Central memory CD8-positive, alpha-beta T cell (primary cell): ENCODE data around the gene E2F2.
A peak's percentile ranks its signal among the peaks of the same experiment; 100 is the strongest.
"Not testable (repeated sequence)": the region's sequence is repeated elsewhere in the genome, so short reads cannot be mapped to it uniquely, and the experiment has no call there.

Experiments
- ATAC-seq: fragments of 150-1000 bp; cut with Tn5 transposase; replicated peaks from 2 replicates; pipeline ENCODE4 v1.10.0; 2022; ENCODE audit warnings: mild to moderate bottlenecking, moderate FRiP score, moderate number of reproducible peaks; ENCODE audit not compliant: poor library complexity, severe bottlenecking; ENCODE audit errors: extremely low read depth
- DNase-seq, 2 donors: peaks; one replicate each; pipeline ENCODE4 v3.0.0; 2021; ENCODE audit warnings: low spot score in 2 of 2
- H3K27ac Mint-ChIP-seq: one replicate; pipeline ENCODE4 v1.8.0; 2022; ENCODE audit warnings: low read depth, mild to moderate bottlenecking, moderate library complexity, mixed read lengths
- H3K27me3 Mint-ChIP-seq: one replicate; pipeline ENCODE4 v1.8.0; 2022; ENCODE audit warnings: mixed read lengths
- H3K36me3 Mint-ChIP-seq: one replicate; pipeline ENCODE4 v1.8.0; 2022; ENCODE audit warnings: mild to moderate bottlenecking, moderate library complexity, mixed read lengths; ENCODE audit not compliant: insufficient read depth
- H3K4me1 Mint-ChIP-seq: one replicate; pipeline ENCODE4 v1.8.0; 2022; ENCODE audit warnings: mixed read lengths
- H3K4me3 Mint-ChIP-seq: one replicate; pipeline ENCODE4 v1.8.0; 2022; ENCODE audit warnings: mild to moderate bottlenecking, moderate library complexity, mixed read lengths
- H3K9me3 Mint-ChIP-seq: one replicate; pipeline ENCODE4 v1.8.0; 2022; ENCODE audit warnings: mixed read lengths

Gene E2F2

DNA sequence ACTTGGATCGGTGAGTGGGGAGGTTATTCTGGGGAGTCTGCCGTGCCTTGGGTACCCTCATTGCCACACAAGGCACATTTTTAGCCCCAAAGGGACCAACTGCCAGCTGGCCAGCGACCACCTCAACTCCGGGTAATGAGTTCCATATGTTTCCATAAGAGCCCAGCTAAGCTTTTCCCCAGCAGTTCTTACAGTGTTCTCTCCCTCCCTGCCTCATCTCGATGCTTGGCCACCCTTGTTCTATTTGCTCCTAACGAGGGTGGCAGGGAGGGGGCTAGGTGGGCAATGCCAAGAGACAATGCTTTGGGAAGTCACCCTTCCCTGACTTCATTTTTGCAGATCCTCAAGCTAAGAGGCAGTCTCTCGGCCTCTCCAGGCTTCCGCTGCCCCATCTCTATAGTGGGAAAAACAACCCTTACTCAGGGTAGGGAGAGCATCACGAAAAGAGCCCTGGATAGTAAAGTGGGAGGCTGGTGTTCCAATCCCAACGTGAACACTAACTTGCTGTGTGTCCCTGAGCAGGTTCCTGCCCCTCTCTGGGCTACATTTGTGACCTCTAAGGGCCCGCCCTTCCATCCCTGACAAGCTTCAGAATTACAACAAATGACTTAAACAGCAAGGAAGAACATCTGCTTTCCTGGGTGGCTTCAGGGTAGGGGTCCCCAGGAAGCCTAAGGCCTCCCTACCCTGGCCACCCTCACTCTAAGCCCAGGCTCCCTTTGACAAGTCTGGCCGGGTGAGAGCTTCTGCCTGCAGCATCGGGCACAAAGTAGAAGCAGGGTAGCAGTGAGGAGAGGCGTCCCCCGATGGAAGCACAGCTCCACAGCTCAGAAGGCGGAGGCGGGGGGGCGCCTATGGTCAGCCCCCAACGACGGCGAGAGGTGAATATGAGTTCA is 22.4 kb upstream of the E2F2 start:
- peaks cover 20% of the 10 kb centered on the region for H3K4me1 Mint-ChIP-seq
- no peaks in the 10 kb centered on the region for H3K9me3 Mint-ChIP-seq
- peak overlapping the region; percentile 84 for H3K4me3 Mint-ChIP-seq
- H3K27me3 Mint-ChIP-seq: no peaks in the 10 kb centered on the region
- DNase-seq (no peak), ATAC-seq (no peak)
- peak overlapping the region; percentile 73 for H3K27ac Mint-ChIP-seq
- H3K36me3 Mint-ChIP-seq: peaks cover 8% of the 10 kb centered on the region

DNA sequence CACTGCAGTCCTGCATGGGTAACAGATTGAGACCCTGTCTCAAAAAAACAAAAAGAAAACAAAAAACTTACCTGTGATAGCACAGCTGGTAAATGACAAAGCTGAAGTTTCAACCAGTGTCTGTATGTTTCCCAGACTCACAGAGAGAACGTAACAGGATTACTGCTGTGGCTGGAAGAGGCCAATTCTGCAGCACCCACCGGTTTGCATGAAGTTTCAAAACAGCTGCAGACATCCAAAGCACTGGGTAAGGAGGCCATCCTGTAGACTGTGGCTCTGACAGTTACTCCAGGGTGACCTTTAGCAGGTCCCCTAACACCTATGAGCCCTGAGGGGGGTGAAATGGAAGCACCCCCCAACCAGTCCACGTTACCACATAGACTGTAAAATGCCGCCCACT is 20.8 kb upstream of the E2F2 start:
- Mint-ChIP-seq H3K4me1 (peaks cover 16% of the 10 kb centered on the region), H3K27ac (no peak overlapping the region), H3K4me3 (no peak overlapping the region), H3K9me3 (no peaks in the 10 kb centered on the region), H3K27me3 (no peaks in the 10 kb centered on the region), H3K36me3 (peaks cover 2% of the 10 kb centered on the region)
- DNase-seq (no peak), ATAC-seq (no peak)

DNA sequence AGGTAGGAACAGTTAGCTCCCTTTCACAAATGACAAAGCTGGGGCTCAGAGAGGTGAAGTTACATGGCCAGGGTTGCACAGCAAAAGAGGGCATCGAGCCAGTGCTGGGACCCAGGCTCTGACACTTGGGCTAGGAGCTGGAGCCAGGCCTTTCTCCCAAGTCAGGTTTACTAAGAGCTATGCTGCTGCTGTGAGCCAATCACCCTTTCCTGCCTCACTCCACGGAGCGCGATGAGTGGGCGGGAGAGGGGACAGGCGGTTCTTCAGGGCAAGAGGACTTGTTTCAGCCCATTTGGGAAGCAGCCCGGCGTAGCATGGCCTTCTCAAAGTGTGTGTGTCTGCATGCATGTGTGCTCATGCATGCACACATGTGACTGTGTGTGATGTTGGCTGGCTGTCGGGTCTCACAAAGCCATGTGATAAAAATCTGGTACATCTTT is 17.7 kb upstream of the E2F2 start:
- Mint-ChIP-seq H3K36me3 (no peaks in the 10 kb centered on the region), H3K9me3 (no peaks in the 10 kb centered on the region), H3K27ac (peak overlapping the region; percentile 25), H3K4me3 (no peak overlapping the region), H3K4me1 (peaks cover 9% of the 10 kb centered on the region), H3K27me3 (no peaks in the 10 kb centered on the region)
- no peak for ATAC-seq
- DNase-seq: no peak

DNA sequence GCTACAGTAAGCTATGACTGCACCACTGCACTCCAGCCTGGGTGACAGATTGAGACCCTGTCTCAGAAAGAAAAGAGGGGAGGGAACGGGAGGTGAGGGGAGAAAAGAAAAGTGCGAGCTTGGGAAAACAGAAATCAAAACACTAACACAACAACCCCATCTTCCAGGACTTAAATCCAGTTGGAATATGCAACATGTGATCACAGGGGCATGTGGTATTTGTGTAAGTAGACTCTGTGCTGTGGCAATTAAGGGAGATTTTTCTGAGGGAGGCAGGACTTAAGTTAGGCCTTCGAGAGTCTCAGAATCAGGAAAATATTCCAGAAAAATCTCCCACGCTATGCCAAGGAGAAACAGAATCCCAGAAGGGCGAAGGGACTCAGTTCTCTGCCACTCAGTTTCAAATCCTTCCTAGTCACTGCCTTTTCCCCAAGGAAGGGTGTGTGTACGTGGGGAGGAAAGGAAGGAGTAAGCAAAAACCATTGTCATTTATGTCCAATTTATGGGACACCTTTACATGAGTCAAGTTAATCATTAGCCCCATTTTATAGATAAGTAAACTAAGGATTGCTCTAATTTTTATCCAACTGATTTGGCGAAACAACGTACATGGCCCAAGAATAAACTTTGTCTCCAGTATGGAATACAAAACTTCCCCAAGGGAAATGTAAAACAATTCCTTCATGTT is 16.0 kb upstream of the E2F2 start:
- Mint-ChIP-seq H3K27me3 (no peaks in the 10 kb centered on the region), H3K27ac (no peak overlapping the region), H3K36me3 (no peaks in the 10 kb centered on the region), H3K4me3 (no peak overlapping the region), H3K9me3 (no peaks in the 10 kb centered on the region), H3K4me1 (peaks cover 6% of the 10 kb centered on the region)
- ATAC-seq: no peak
- DNase-seq: no peak

DNA sequence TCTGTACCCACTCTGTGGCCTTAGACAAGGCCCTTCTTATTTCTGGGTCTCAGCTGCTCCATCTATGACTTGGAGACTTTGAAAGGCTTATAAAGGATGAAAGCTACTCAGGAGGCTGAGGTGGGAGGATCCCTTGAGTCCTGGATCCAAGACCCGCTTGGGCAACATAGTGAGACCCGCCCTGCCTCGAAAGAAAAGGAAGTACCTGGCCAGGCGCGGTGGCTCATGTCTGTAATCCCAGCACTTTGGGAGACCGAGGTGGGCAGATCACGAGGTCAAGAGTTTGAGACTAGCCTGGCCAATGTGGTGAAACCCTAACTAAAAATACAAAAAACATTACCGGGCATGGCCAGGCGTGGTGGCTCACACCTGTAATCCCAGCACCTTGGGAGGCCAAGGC is 14.8 kb upstream of the E2F2 start:
- Mint-ChIP-seq H3K27ac (no peak overlapping the region), H3K9me3 (no peaks in the 10 kb centered on the region), H3K27me3 (no peaks in the 10 kb centered on the region), H3K4me1 (peaks cover 6% of the 10 kb centered on the region), H3K4me3 (no peak overlapping the region), H3K36me3 (no peaks in the 10 kb centered on the region)
- no peak for ATAC-seq
- no peak for DNase-seq

DNA sequence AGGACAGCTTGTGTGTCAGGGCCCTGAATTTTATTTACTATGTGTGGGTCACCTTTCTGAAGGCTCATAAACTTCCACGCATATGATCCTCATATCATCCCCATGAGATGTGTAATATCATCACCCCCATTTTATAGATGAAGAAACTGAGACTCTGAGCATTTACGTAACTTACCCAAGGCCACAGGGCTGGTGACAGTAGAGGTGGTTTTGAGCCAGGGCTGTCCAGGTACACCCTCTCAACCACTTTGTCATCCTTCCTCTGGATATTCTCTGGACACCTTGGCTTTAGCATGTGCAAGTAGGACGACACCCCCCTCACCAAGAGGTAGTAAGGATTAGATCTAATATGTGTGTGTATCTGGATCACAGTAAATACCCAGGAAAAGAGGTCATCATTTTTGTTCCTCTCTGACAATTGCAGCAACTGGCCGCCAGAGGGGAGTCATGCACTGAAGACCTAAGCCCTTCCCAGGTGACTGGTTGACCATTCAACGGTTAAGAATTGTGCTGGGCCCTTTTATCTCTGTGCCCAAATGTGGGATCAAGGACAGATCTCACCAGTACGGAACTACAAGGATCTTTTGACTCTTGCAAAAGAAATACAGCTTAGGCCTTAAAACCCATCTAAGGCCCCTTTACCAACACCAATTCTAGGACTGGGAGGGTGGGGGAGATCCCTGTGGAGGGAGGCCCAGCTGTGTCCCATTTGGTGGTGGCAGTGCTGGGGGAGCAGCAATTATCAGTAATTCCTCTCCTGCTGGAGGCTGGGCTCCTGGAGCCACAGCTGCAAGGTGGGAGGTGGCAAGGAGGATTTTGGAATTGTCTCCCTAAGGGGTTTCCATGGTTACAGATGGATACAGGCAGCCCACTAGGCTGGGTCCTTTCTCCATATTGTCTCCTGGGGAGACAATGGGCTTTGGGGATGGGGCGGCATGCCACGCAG is 13.7 kb upstream of the E2F2 start:
- DNase-seq: peak; percentile 47 to 58
- no peaks in the 10 kb centered on the region for H3K9me3 Mint-ChIP-seq
- no peaks in the 10 kb centered on the region for H3K27me3 Mint-ChIP-seq
- no peak overlapping the region for H3K27ac Mint-ChIP-seq
- peaks cover 11% of the 10 kb centered on the region for H3K4me1 Mint-ChIP-seq
- no peaks in the 10 kb centered on the region for H3K36me3 Mint-ChIP-seq
- H3K4me3 Mint-ChIP-seq: no peak overlapping the region
- ATAC-seq: no peak

DNA sequence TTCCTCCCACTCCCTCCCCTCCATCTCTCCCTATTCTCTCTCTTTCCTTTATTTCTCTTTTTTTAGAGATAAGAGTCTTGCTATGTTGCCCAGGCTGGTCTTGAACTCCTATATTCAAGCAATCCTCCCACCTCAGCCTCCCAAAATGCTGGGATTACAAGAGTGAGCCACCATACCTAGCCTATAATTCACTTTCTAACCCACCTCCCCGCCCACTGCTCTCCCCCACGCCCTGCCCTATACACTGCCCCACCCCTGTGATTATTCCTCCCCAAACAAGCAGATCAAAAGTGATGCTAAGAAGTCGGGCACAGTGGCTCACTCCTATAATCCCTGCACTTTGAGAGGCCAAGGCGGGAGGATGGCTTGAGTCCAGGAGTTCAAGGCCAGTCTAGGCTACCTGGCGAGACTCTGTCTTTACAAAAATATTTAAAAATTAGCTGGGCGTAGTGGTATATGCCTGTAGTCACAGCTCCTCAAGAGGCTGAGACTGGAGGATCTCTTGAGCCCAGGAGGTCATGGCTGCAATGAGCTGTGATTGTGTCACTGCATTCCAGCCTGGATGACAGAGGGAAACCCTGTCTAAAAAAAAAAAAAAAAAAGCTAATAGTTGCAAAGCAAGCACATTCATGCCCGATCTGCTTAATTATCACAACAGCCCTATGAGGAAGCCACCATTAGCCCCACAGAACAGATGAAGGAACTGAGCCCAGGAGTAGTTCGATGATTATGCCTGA is 12.8 kb upstream of the E2F2 start:
- Mint-ChIP-seq H3K9me3 (no peaks in the 10 kb centered on the region), H3K4me1 (peaks cover 14% of the 10 kb centered on the region), H3K4me3 (no peak overlapping the region), H3K27ac (no peak overlapping the region), H3K36me3 (no peaks in the 10 kb centered on the region), H3K27me3 (no peaks in the 10 kb centered on the region)
- no peak for ATAC-seq
- DNase-seq: no peak

DNA sequence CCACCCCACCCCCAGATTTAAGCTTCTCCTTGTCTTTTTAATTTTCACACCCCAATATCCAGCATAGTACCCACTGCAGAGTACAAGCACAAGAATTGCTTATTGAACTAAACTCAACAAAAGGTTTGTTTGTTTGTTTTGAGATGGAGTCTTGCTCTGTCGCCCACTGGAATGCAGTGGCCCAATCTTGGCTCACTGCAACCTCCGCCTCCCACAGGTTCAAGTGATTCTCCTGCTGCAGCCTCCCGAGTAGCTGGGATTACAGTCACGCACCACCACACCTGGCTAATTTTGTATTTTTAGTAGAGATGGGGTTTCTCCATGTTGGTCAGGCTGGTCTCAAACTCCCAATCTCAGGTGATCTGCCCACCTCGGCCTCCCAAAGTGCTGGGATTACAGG is 11.9 kb upstream of the E2F2 start:
- H3K27ac Mint-ChIP-seq, DNase-seq, H3K27me3 Mint-ChIP-seq, H3K36me3 Mint-ChIP-seq, H3K4me3 Mint-ChIP-seq, ATAC-seq, H3K9me3 Mint-ChIP-seq: not testable (repeated sequence)
- peaks cover 14% of the 10 kb centered on the region for H3K4me1 Mint-ChIP-seq

DNA sequence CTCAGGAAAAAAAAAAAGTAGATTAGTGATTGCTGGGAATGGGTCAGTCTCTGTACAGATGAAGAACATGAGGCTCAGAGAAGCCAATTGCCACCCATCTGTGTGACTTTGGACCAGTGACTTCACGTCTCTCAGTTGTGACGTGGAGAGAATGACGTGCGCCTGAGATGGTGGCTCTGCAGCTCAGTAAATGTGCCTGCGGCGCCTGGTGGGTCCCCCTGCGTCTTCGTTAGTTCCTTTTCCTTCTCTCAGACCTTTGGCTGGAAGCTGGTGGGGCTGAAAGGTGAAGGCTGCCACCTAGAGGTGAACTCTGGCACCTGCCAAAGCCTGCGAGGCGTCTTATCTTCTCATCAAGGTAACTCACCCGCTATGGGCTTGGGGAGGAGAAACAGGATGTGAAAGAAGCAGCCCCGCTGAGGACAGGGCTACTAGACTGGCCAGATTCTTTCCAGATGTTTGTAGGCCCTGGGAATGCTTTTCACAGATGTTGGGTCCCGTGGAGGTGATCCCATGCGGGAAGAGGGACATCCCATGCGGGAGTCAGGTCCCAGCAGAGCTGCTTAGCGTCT is 8.7 kb upstream of the E2F2 start:
- H3K27me3 Mint-ChIP-seq: no peaks in the 10 kb centered on the region
- peak overlapping the region; percentile 74 for H3K27ac Mint-ChIP-seq

DNA sequence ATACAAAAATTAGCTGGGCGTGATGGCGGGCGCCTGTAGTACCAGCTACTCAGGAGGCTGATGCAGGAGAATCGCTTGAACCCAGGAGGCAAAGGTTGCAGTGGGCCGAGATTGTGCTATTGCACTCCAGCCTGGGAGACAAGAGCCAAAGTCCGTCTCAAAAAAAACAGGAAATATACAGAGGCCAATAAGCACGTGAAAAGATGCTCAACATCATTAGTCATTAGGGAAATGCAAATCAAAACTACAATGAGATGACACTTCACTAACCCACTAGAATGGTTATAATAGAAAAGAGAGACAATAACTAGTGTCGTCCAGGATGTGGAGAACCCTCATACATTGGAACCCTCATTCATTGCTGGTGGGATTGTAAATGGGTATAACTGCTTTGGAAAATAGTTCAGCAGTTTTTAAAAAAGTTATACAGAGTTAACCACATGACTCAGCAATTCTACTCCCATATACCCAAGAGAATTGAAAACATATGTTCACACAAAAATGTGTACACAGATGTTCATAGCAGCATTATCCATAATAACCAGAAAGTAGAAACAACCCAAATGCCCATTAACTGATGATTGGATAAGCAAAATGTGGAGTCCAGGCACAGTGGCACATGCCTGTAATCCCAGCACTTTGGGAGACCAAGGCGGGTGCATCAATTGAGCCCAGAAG is 6.4 kb upstream of the E2F2 start:
- Mint-ChIP-seq H3K27me3 (no peaks in the 10 kb centered on the region), H3K4me1 (peaks cover 20% of the 10 kb centered on the region), H3K4me3 (no peak overlapping the region), H3K9me3 (no peaks in the 10 kb centered on the region), H3K36me3 (no peaks in the 10 kb centered on the region), H3K27ac (no peak overlapping the region)
- no peak for ATAC-seq
- no peak for DNase-seq

More for the DNA sequence above, 8.7 kb upstream of the E2F2 start:
- Mint-ChIP-seq H3K9me3 (no peaks in the 10 kb centered on the region), H3K4me3 (peak overlapping the region; percentile 18), H3K36me3 (no peaks in the 10 kb centered on the region), H3K4me1 (peaks cover 12% of the 10 kb centered on the region)
- DNase-seq (peak; percentile 91 to 93), ATAC-seq (peak; percentile 94)

DNA sequence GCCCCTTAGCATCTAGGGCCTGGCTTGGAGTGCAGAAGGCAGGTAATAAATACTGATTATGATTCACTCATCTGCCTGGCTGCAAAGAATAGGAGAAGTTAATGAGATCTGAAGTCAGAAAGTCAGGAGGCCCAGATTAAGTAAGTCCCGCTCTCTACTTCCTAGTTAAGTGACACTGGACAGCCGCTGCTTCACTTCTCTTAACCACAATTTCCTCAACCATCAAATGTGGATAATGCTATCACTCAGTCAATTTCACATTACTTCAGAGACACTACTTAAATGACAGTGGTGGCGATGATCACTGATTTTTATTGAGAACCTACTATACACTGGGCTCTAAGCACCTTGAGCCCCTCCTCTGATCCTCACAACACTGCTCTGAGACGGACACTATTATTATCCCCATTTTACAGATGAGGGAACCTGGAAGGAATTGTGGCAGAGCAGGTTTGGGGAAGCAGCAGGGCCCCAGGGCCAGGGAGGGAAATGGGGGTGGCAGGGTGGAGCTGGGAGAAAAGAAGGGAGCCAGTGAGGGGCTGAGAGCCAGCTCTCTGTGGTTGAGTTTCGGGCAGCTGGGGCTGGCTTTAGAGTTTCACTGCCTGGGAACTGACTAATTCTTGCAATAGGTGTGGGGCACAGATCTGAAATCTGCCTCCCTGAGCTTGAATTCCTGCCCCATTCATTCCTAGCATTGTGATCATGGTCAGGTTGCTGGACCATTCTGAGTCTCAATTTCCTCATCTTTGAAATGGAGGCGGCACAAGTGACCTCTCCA is 2.4 kb upstream of the E2F2 start:
- H3K9me3 Mint-ChIP-seq: no peaks in the 10 kb centered on the region
- peaks cover 3% of the 10 kb centered on the region for H3K36me3 Mint-ChIP-seq
- no peaks in the 10 kb centered on the region for H3K27me3 Mint-ChIP-seq
- peak overlapping the region; percentile 13 for H3K27ac Mint-ChIP-seq
- peaks cover 41% of the 10 kb centered on the region for H3K4me1 Mint-ChIP-seq
- peak overlapping the region; percentile 30 for H3K4me3 Mint-ChIP-seq
- no peak for DNase-seq
- ATAC-seq: no peak
